GM08714 (cell line): ENCODE data around the gene KRTAP3-2.
"Not testable (repeated sequence)": the region's sequence is repeated elsewhere in the genome, so short reads cannot be mapped to it uniquely, and the experiment has no call there.

Experiments
- H3K4me3 ChIP-seq: fragments of 200-500 bp; sonication (Bioruptor generic); 2 replicates; pipeline ENCODE4 v1.5.1; 2014; ENCODE audit warnings: mild to moderate bottlenecking, low read length, inconsistent platforms
- ZNF274 ChIP-seq: IDR thresholded peaks from 2 replicates; pipeline ENCODE4 v1.6.1; 2012; ENCODE audit warnings: mild to moderate bottlenecking, low read depth, low read length

KRTAP3-2 gene

GRCh38 chr17:40999563-40999962 lies at the start of gene KRTAP3-2:
KRTAP3-2 (minus strand) TSS chr17:40999906; CDS start chr17:40999853, 53 bp downstream.
- not testable (repeated sequence) for H3K4me3 ChIP-seq

- no peak for TF ChIP-seq ZNF274
- H3K4me3 ChIP-seq: no peak overlapping the region
Observed at GRCh38 chr17:41049110-41049509, 49.4 kb upstream of the KRTAP3-2 start.

GRCh38 chr17:41048441-41048840 lies 48.7 kb upstream of the KRTAP3-2 start:
- H3K4me3 ChIP-seq: no peak overlapping the region
- no peak for TF ChIP-seq ZNF274

- H3K4me3 ChIP-seq: not testable (repeated sequence)
Observed at GRCh38 chr17:41046735-41047465, 47.2 kb upstream of the KRTAP3-2 start, which contains the start of gene KRTAP2-1. KRTAP2-1 (minus strand) TSS chr17:41047316; CDS start chr17:41047267, 49 bp downstream.

GRCh38 chr17:41042953-41043352 lies 43.2 kb upstream of the KRTAP3-2 start:
- TF ChIP-seq ZNF274: no peak
- H3K4me3 ChIP-seq: no peak overlapping the region

GRCh38 chr17:41040783-41041571 lies 41.3 kb upstream of the KRTAP3-2 start, which contains the start of gene KRTAP1-1:
KRTAP1-1 (minus strand) TSS chr17:41041450; CDS start chr17:41041397, 53 bp downstream.
- not testable (repeated sequence) for H3K4me3 ChIP-seq

- TF ChIP-seq ZNF274: no peak
- no peak overlapping the region for H3K4me3 ChIP-seq
Observed at GRCh38 chr17:41037853-41038350, 38.2 kb upstream of the KRTAP3-2 start.

GRCh38 chr17:41034346-41034935 lies 34.7 kb upstream of the KRTAP3-2 start, which contains the start of gene KRTAP1-3:
KRTAP1-3 (minus strand) TSS chr17:41034874; CDS start chr17:41034821, 53 bp downstream.
- not testable (repeated sequence) for H3K4me3 ChIP-seq

- TF ChIP-seq ZNF274: no peak
- H3K4me3 ChIP-seq: no peak within 1 kb of the TSS
Observed at GRCh38 chr17:41029633-41030245, 30.0 kb upstream of the KRTAP3-2 start, which contains the start of gene KRTAP1-4. KRTAP1-4 (minus strand) TSS chr17:41030195; CDS start chr17:41030078, 117 bp downstream.

- no peak for TF ChIP-seq ZNF274
- H3K4me3 ChIP-seq: no peak within 1 kb of the TSS
Observed at GRCh38 chr17:41026715-41027471, 27.2 kb upstream of the KRTAP3-2 start, which contains the start of gene KRTAP1-5. KRTAP1-5 (minus strand) TSS chr17:41027208; CDS start chr17:41027155, 53 bp downstream.

- no peak for TF ChIP-seq ZNF274
- H3K4me3 ChIP-seq: no peak overlapping the region
Observed at GRCh38 chr17:41024697-41025096, 25.0 kb upstream of the KRTAP3-2 start.

- TF ChIP-seq ZNF274: no peak
- H3K4me3 ChIP-seq: no peak overlapping the region
Observed at GRCh38 chr17:41020336-41020735, 20.6 kb upstream of the KRTAP3-2 start.

- H3K4me3 ChIP-seq: no peak overlapping the region
- TF ChIP-seq ZNF274: no peak
Observed at GRCh38 chr17:41019415-41019814, 19.7 kb upstream of the KRTAP3-2 start.
